MM.1S (cell line): ENCODE data around the gene DMXL2.

Source experiments
- EZH2 ChIP-seq: fragments of 300-600 bp; sonication (generic); optimal IDR thresholded peaks from 2 replicates; pipeline ENCODE3; 2017; ENCODE audit warnings: low read depth, mild to moderate bottlenecking, antibody characterized with exemption, low read length, mixed read lengths
- EZH2phosphoT487 ChIP-seq: fragments of 300-600 bp; sonication (generic); IDR thresholded peaks from 2 replicates; pipeline ENCODE4 v1.6.1; 2018; ENCODE audit warnings: antibody characterized with exemption, low read length
- TF ChIP-seq, protein P1 (sequence below): fragments of 300-600 bp; sonication (generic); IDR thresholded peaks from 2 replicates; pipeline ENCODE4 v1.5.1; 2016; ENCODE audit warnings: antibody characterized with exemption, low read length, mixed read lengths

DNA sequence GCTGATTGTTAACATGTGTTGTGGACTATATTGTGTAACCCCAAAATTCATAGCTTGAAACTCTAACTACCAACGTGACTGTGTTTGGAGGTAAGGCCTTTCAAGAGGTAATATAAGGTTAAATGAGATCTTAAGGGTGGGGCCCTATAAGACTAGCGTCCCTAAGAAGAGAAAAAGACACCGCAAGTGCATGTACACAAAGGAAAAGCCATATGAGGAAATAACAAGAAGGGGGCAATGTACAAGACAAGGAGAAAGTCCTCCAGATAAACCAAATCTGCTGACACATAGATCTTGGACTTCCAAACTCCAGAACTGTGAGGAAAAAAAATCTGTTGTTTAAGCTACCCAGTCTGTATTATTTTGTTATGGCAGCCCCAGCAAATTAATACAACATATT is 8.6 kb downstream of the DMXL2 start:
- TF ChIP-seq, protein P1, sequence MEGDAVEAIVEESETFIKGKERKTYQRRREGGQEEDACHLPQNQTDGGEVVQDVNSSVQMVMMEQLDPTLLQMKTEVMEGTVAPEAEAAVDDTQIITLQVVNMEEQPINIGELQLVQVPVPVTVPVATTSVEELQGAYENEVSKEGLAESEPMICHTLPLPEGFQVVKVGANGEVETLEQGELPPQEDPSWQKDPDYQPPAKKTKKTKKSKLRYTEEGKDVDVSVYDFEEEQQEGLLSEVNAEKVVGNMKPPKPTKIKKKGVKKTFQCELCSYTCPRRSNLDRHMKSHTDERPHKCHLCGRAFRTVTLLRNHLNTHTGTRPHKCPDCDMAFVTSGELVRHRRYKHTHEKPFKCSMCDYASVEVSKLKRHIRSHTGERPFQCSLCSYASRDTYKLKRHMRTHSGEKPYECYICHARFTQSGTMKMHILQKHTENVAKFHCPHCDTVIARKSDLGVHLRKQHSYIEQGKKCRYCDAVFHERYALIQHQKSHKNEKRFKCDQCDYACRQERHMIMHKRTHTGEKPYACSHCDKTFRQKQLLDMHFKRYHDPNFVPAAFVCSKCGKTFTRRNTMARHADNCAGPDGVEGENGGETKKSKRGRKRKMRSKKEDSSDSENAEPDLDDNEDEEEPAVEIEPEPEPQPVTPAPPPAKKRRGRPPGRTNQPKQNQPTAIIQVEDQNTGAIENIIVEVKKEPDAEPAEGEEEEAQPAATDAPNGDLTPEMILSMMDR, result no peak
- no peak for TF ChIP-seq EZH2
- TF ChIP-seq EZH2phosphoT487, result no peak
